ENCODE results near the gene POMZP3.
"Not testable (repeated sequence)": the region's sequence is repeated elsewhere in the genome, so short reads cannot be mapped to it uniquely, and the experiment has no call there.

The POMZP3 gene

DNA sequence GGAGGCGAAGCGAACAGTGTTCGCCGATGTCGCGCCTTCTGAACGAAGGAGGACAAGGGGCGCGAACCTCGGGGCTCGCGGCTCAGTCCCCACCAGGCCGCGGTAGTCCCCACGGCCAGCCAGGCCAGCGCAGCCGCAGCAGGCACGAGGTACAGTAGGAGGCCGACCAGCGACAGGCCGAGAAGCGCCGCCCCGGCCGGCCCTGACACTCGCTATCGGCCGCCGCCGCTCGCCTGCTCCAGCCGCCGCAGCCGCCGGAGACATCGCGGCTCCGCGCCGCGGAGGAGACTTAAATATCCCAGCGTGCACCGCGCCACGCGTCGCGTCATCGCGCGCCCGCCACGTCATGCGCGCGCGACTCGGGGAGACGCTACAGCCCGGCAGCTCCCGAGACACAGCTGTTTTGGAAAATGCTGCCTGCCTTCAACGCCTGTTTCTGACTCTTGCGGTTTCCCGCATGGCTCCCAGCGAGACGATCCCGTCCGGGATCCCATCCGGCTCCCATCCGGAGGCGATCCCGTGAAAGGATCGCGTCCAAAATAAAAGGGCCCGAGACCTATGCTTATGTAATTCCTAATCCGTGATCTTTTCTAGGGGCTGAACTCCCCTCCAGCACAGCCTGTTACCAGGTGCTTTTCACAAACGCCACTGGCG, at the start of gene POMZP3:
TSS of gene POMZP3 (minus strand) at position 291 of the 654 bp plus-strand sequence. CDS start 1,215 bp downstream, outside the sequence.
- peak in 1 of 2 donors; percentile 12 for DNase-seq (ENCODE audit: low read depth in 1 of 2, low spot score in 1 of 2)

- DNase-seq (ENCODE audit: low read depth in 1 of 2, low spot score in 1 of 2): not testable (repeated sequence)
Observed at GRCh38 chr7:76675783-76676182, 48.7 kb upstream of the POMZP3 start.

DNA sequence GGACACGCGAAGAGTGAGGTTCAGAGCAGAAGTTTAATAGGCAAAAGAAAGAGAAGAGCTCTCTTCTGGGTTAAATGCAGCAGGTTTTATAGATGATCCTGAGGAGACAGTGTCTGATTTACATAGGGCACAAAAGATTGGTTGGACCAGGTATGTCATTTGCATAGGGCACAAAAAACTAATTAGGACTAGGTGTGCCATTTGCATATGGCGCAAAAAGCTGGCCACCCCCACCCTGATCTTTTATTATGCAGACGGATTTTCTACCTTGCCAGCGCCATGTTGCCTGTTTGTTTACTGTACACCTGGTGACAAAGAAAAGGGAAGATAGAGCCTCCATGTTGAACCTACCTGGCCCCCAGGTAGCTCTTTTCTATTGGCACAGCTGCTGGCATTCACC, 46.3 kb upstream of the POMZP3 start:
- not testable (repeated sequence) for DNase-seq (ENCODE audit: low read depth in 1 of 2, low spot score in 1 of 2)

- not testable (repeated sequence) for DNase-seq (ENCODE audit: low read depth in 1 of 2, low spot score in 1 of 2)
Observed at GRCh38 chr7:76659212-76659611, 32.1 kb upstream of the POMZP3 start.

DNA sequence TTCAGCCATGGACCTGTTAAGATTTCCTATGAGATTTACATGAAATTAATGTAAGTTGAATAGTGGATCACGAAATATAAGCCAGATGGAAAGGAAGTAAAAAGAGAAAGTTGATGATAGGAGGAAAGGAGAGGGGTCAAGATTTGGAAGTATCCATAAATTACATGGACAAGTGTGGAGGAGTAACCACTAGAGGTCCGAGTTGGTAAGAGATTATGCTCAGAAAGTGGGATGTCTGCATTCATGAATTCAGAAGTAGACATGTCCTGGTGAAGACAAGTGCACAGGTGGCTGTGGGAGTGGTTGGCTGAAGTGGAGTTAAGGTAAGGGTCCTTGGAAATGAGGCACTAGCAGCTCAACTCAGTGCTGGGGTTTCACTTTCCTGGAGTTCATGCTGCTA, 29.3 kb upstream of the POMZP3 start:
- not testable (repeated sequence) for DNase-seq (ENCODE audit: low read depth in 1 of 2, low spot score in 1 of 2)

GRCh38 chr7:76642620-76643019, 15.5 kb upstream of the POMZP3 start:
- not testable (repeated sequence) for DNase-seq (ENCODE audit: low read depth in 1 of 2, low spot score in 1 of 2)

DNA sequence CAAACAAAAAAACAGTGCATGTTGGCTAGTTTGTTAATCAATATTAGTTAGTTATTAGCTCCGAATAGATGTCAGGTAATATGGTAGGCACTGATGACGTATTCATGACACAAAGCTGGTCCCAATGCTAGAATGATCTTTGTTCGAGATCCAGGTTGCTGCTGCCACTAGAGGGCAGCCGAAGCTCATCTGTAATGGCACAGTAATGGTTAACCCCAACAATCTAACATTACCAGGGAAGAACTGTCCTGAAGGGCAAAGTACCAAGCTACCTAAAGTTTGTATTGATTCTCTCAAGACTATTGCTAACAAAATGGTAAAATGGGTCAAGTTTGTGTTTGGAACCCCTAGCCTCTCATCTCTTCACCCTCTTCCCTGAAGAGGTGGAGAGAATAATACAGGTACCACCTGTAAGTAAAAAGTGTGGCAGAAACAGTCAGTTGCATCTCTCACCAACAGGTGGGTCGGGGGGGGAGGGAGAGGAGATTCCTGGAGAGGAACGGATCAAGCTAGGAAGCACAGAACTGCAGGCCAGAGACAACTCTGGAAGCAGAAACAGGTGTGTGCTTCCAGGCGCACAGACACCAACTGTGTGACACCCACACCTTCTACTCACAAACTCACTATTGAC, 10.1 kb upstream of the POMZP3 start:
- DNase-seq (ENCODE audit: low read depth in 1 of 2, low spot score in 1 of 2): not testable (repeated sequence)

GRCh38 chr7:76626581-76626980, 498 bp downstream of the POMZP3 start:
- not testable (repeated sequence) for DNase-seq (ENCODE audit: low read depth in 1 of 2, low spot score in 1 of 2)

GRCh38 chr7:76619439-76620190, 7.5 kb downstream of the POMZP3 start:
- not testable (repeated sequence) for DNase-seq (ENCODE audit: low read depth in 1 of 2, low spot score in 1 of 2)

- DNase-seq (ENCODE audit: low read depth in 1 of 2, low spot score in 1 of 2): not testable (repeated sequence)
Observed at GRCh38 chr7:76613783-76614182, 13.3 kb downstream of the POMZP3 start.

- DNase-seq (ENCODE audit: low read depth in 1 of 2, low spot score in 1 of 2): not testable (repeated sequence)
Observed at GRCh38 chr7:76612232-76612631, 14.8 kb downstream of the POMZP3 start.

DNA sequence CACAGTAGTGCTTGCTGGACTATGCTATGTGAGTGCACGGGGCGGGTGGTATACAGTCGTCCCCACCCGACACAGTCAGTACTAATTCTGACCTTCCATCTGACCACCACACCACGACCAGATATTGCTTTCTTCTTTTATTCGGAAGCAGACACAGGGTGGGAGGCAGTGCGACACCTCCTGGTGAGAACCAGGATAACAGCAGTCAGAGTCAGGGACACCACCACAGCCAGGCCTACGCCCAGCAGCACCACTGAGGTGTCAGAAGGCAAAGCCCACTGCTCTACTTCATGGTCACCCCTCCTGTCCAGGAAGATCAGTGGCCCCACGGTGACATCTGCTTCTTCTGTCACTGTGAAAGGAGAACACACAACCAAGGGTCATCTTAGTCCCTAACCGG, 17.2 kb downstream of the POMZP3 start:
- not testable (repeated sequence) for DNase-seq (ENCODE audit: low read depth in 1 of 2, low spot score in 1 of 2)

GRCh38 chr7:76608469-76608868, 18.6 kb downstream of the POMZP3 start:
- not testable (repeated sequence) for DNase-seq (ENCODE audit: low read depth in 1 of 2, low spot score in 1 of 2)

- DNase-seq (ENCODE audit: low read depth in 1 of 2, low spot score in 1 of 2): not testable (repeated sequence)
Observed at GRCh38 chr7:76606027-76606426, 21.1 kb downstream of the POMZP3 start.

DNA sequence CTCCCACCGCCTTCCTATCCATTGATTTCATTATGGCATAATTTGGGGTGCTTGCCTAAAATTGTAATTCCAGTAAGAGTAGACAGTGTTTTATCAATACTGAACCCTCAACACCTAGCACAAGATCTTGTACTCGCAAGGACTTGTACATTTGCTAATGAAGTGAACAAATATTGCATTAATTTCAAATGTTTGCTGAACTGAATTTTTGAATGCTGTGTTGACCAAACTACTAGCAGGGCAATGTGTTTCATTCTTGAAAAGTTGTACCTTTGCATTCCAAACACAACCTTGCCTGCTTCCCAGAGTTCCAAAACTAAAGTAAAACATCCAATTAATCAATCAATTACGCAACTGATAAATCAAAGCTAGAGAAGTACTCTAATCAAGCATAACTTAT, 26.4 kb downstream of the POMZP3 start:
- not testable (repeated sequence) for DNase-seq (ENCODE audit: low read depth in 1 of 2, low spot score in 1 of 2)

DNA sequence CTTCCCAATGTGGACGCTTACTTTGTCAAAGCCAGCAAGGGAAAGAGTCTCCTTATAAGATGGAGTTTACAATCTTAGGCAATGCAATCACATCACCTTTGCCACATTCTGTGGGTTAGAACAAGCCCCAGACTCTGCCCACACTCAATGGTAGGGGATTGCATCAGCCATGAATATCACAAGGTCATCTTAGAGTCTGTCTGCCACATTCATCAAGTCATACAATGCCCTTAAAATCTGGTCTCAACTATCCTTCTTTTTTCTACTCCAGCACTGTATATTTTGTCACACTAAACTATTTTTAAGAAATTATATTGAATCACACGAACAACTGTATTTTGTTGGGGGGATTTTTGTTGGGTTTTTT, 27.0 kb downstream of the POMZP3 start:
- not testable (repeated sequence) for DNase-seq (ENCODE audit: low read depth in 1 of 2, low spot score in 1 of 2)

DNA sequence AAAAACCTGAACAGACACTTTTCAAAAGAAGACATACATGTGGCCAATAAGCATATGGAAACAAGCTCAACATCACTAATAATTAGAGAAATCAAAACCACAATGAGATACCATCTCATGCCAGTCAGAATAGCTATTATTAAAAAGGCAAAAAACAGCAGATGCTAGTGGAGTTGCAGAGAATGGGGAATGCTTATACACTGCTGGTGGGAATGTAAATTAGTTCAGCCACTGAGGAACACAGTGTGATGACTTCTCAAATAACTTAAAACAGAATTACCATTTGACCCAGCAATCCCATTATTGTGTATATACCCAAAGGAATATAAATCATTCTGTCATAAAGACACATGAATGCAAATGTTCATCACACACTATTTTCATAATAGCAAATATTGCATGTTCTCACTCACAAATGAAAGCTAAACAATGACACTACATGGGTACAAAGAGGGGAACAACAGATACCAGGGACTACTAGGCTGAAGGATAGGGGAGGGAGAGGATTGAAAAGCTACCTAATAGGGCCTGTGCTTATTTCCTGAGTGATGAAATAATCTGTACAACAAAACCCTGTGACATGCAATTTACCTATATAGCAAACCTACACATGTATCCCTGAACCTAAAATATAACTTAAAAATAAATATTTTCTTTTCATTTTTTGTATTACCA, 28.4 kb downstream of the POMZP3 start:
- DNase-seq (ENCODE audit: low read depth in 1 of 2, low spot score in 1 of 2): not testable (repeated sequence)

DNA sequence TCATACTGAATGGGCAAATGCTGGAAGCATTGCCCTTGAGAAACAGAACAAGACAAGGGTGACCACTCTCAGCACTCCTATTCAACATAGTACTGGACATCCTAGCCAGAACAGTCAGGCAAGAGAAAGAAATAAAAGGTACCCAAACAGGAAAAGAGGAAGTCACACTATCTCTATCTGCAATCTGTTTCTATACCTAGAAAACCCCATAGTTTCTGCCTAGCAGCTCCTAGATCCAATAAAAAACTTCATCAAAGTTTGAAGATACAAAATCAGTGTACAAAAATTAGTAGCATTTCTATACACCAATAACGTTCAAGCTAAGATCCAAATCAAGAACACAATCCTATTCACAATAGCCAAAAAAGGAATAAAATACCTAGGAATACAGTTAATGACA, 29.8 kb downstream of the POMZP3 start:
- DNase-seq (ENCODE audit: low read depth in 1 of 2, low spot score in 1 of 2): not testable (repeated sequence)

- not testable (repeated sequence) for DNase-seq (ENCODE audit: low read depth in 1 of 2, low spot score in 1 of 2)
Observed at GRCh38 chr7:76592694-76593093, 34.4 kb downstream of the POMZP3 start.

GRCh38 chr7:76591602-76592304, 35.3 kb downstream of the POMZP3 start:
- DNase-seq (ENCODE audit: low read depth in 1 of 2, low spot score in 1 of 2): not testable (repeated sequence)

GRCh38 chr7:76591033-76591432, 36.0 kb downstream of the POMZP3 start:
- DNase-seq (ENCODE audit: low read depth in 1 of 2, low spot score in 1 of 2): not testable (repeated sequence)
